Psoas muscle (tissue), 8 donors: Measurements from ENCODE around the gene OSTM1. TPM values are rescaled to one million over a fixed set of nuclear protein-coding genes. Genes with fewer than 3 reads are reported as not detected.

ENCODE experiments used
- ATAC-seq, 4 donors: fragments of 200-7000 bp; cut with Tn5 transposase; one replicate each; pipeline ENCODE4 v1.9.1; 2020; ENCODE audit warnings: moderate library complexity in 3 of 4, mild to moderate bottlenecking in 2 of 4
- DNase-seq, 2 donors: peaks; one replicate each; pipeline ENCODE4 v3.0.0-alpha.2; 2020
- H3K27ac ChIP-seq: fragments of 200-600 bp; one replicate; pipeline ENCODE4 v1.8.0; 2022
- H3K27me3 ChIP-seq, 3 donors: fragments of 200-600 bp in 1 of 3; one replicate each; pipeline versions ENCODE4 v1.6.1 to v1.8.0; 2013 to 2022; ENCODE audit warnings: low read length in 2 of 3, mild to moderate bottlenecking in 2 of 3, moderate library complexity in 1 of 3; ENCODE audit not compliant: insufficient read depth in 3 of 3
- H3K36me3 ChIP-seq, 2 donors: fragments of 200-600 bp in 1 of 2; one replicate each; pipeline versions ENCODE4 v1.6.1 to v1.8.0; 2013 to 2022; ENCODE audit warnings: low read depth in 1 of 2, mild to moderate bottlenecking in 1 of 2, moderate library complexity in 1 of 2; ENCODE audit not compliant: insufficient read depth in 1 of 2
- H3K4me1 ChIP-seq: fragments of 200-600 bp; one replicate; pipeline ENCODE4 v1.8.0; 2022
- H3K4me3 ChIP-seq: fragments of 200-600 bp; one replicate; pipeline ENCODE4 v1.8.0; 2022; ENCODE audit warnings: mild to moderate bottlenecking
- H3K9me3 ChIP-seq: fragments of 200-600 bp; one replicate; pipeline ENCODE4 v1.8.0; 2022
- WGBS, 3 donors: extraction: QIAGEN DNeasy Blood & Tissue Kit; methylation state at CpG; one replicate each; pipeline versions ENCODE4 v1.1.6 to v1.1.7; 2013; 5-methylcytosine and 5-hydroxymethylcytosine counted together
- intact Hi-C, 2 donors: fragments of 100-400 bp; cut with DNase I; formaldehyde crosslinking; loops; one replicate each; pipeline versions ENCODE4 v1.11.0 to v1.14.2; 2022
- long read RNA-seq, 2 donors: library from polyadenylated mRNA; unstranded; transcript quantifications; one replicate each; pipeline ENCODE4 v2.0.0, GENCODE V29; 2021
- polyA plus RNA-seq, 3 donors: library from polyadenylated mRNA; stranded (reverse); fragments of 200-250 nt; gene quantifications; one replicate each; pipeline ENCODE4 v1.2.3, GENCODE V29; 2013
- total RNA-seq, 4 donors: library from RNA; stranded (reverse); fragmentation: NEBNext Ultra II Directional in 2 of 4; extraction: Animal tissue kit (Norgen Biotek cat#: 25700) in 2 of 4; gene quantifications; one replicate each; pipeline versions ENCODE4 v1.2.1 to v1.2.4, GENCODE V29; 2021 to 2023
- TF ChIP-seq, protein P1 (sequence below): fragments of 200-600 bp; IDR thresholded peaks from one replicate; pipeline ENCODE4 v1.8.0; 2022; ENCODE audit warnings: antibody characterized with exemption
- donor health status: healthy with polysubstance abuse.
- donor health status: DM: no; HTN: no; CAD: no; lungs with moderate emphysema.
- donor health status: Bipolar disorder and iron deficiency.
- donor health status: healthy.
- donor health status: DM: yes; HTN: yes; CAD: no.
- donor health status: DM: no; HTN: no; CAD: no.
- donor health status: DM: no; HTN: no; CAD: no.
- donor health status: DM: yes; HTN: yes; CAD: no.

The OSTM1 gene
- total RNA-seq, result 10 to 100 TPM; 21.6 to 29.6 (median 24.1) TPM
- 10 to 100 TPM; 15.6 to 29.8 (median 22.2) TPM for polyA plus RNA-seq
- long read RNA-seq, donor 1, full-length matches to known transcripts, result 31 of 40 reads
- long read RNA-seq, donor 1, partial matches to known transcripts, result 2 of 40 reads
- long read RNA-seq, donor 1, other reads (novel, unspliced or antisense), result 7 of 40 reads
- long read RNA-seq, donor 2, full-length matches to known transcripts, result 46 of 65 reads
- long read RNA-seq, donor 2, partial matches to known transcripts, result 0 of 65 reads
- long read RNA-seq, donor 2, other reads (novel, unspliced or antisense), result 19 of 65 reads

GRCh38 chr6:108074359-108075144 is at the start of gene OSTM1:
TSS of gene OSTM1 (minus strand) at chr6:108074741. CDS start at chr6:108074651, 90 bp downstream.
- ATAC-seq, result peak; percentile 99 to 100 (median 100)
- TF ChIP-seq, protein P1, sequence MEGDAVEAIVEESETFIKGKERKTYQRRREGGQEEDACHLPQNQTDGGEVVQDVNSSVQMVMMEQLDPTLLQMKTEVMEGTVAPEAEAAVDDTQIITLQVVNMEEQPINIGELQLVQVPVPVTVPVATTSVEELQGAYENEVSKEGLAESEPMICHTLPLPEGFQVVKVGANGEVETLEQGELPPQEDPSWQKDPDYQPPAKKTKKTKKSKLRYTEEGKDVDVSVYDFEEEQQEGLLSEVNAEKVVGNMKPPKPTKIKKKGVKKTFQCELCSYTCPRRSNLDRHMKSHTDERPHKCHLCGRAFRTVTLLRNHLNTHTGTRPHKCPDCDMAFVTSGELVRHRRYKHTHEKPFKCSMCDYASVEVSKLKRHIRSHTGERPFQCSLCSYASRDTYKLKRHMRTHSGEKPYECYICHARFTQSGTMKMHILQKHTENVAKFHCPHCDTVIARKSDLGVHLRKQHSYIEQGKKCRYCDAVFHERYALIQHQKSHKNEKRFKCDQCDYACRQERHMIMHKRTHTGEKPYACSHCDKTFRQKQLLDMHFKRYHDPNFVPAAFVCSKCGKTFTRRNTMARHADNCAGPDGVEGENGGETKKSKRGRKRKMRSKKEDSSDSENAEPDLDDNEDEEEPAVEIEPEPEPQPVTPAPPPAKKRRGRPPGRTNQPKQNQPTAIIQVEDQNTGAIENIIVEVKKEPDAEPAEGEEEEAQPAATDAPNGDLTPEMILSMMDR, result no peak
- Histone ChIP-seq H3K4me1 (peaks cover 11% of the 10 kb centered on the region), H3K27me3 (no peaks in the 10 kb centered on the region), H3K36me3 (no peaks in the 10 kb centered on the region), H3K4me3 (peak within 1 kb of the TSS; percentile 87), H3K27ac (peak within 1 kb of the TSS; percentile 91), H3K9me3 (no peaks in the 10 kb centered on the region)
- DNase-seq, result peak; percentile 93 to 96
- WGBS, 3 donors, result 0% methylated on average over 52 to 86 of the region's 86 CpGs
- intact Hi-C loops, result no loop called here

GRCh38 chr6:108123946-108124345 is 49.4 kb upstream of the OSTM1 start:
- H3K4me1 ChIP-seq, result peaks cover 5% of the 10 kb centered on the region
- no peak for ATAC-seq
- DNase-seq, result no peak
- TF ChIP-seq, protein P1, result no peak
- 24 to 28% (median 27%) methylated on average over 7 of the region's 7 CpGs for WGBS, 3 donors
- H3K36me3 ChIP-seq, result no peaks in the 10 kb centered on the region
- no peak overlapping the region for H3K27ac ChIP-seq
- intact Hi-C loops, result no loop called here
- peaks cover 4 to 62% (median 32%) of the 10 kb centered on the region in 3 donors for H3K27me3 ChIP-seq
- no peak overlapping the region for H3K4me3 ChIP-seq
- H3K9me3 ChIP-seq, result no peaks in the 10 kb centered on the region

GRCh38 chr6:108123481-108123929 is 49.0 kb upstream of the OSTM1 start:
- peaks cover 4 to 67% (median 36%) of the 10 kb centered on the region in 3 donors for H3K27me3 ChIP-seq
- TF ChIP-seq, protein P1, result no peak
- no peak for ATAC-seq

DNA sequence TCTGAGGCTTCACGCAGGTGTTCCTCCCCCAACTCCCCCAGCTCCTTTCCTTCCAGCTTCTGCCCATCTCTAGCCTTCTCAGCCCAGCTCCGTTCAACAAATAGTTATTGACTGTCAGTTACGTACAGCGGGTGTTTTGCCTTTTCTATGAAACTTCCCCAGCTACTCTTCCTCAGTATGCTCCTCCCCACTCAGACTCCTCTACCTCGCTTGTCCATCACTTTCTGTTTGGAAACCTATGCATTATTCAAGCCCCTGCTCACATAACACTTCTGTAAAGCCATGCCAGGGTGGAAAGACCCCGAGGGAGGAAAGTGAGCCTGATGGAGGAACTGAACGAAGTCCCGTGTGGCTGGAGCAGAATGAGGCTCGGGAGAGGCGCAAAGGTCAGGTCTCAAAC is 47.1 kb upstream of the OSTM1 start:
- intact Hi-C loops, result no loop called here
- 38 to 54% (median 51%) methylated on average over 10 of the region's 10 CpGs for WGBS, 3 donors
- Histone ChIP-seq H3K36me3 (no peaks in the 10 kb centered on the region), H3K4me3 (no peak overlapping the region), H3K27me3 (peaks cover 4 to 84% (median 50%) of the 10 kb centered on the region in 3 donors), H3K9me3 (no peaks in the 10 kb centered on the region), H3K27ac (no peak overlapping the region), H3K4me1 (peaks cover 16% of the 10 kb centered on the region)
- TF ChIP-seq, protein P1, result no peak
- no peak for ATAC-seq
- no peak for DNase-seq

More at GRCh38 chr6:108123481-108123929, 49.0 kb upstream of the OSTM1 start:
- Histone ChIP-seq H3K4me1 (peaks cover 9% of the 10 kb centered on the region), H3K9me3 (no peaks in the 10 kb centered on the region), H3K27ac (no peak overlapping the region), H3K4me3 (no peak overlapping the region), H3K36me3 (no peaks in the 10 kb centered on the region)
- intact Hi-C loops, result no loop called here
- DNase-seq, result no peak
- WGBS, 3 donors, result 14 to 22% (median 21%) methylated on average over 13 of the region's 13 CpGs
